Activated CD4-positive, alpha-beta T cell treated with anti-CD3 and anti-CD28 coated beads, Interleukin-2, amount 50 U/mL, for 16 hours (primary cell): ENCODE results near the gene OR2AG2.

Experiments
- DNase-seq: peaks from one replicate; pipeline ENCODE4 v3.0.0-alpha.2; 2020

Gene OR2AG2

DNA sequence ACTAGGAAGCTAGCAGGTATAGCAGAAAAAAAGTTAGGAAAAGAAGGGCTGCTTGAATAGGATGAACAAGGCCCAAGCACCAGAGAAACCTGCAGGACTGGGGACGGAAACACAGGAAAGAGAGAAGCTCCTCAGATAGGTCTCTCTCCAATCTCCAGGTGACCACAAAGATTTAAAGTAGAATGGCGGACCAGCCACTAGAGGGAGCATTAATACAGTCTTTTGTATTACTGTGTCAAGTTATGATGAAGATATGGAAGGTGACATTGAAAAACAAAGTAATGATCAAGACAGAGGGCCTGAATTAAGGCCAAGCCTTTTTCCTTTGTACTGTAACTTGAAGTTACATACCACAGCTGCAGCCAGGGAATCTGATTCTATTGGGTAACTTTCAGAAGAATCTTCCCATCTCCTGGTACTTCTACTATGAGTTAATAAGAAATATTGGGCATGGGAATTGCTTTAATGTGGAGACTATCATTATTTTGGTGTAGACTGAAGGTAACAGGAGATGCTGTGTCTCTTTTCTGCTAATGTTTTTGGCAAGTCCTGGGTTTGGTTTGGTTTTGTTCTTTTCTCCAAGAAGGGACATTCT is 33.8 kb downstream of the OR2AG2 start:
- peak; percentile 79 for DNase-seq

DNA sequence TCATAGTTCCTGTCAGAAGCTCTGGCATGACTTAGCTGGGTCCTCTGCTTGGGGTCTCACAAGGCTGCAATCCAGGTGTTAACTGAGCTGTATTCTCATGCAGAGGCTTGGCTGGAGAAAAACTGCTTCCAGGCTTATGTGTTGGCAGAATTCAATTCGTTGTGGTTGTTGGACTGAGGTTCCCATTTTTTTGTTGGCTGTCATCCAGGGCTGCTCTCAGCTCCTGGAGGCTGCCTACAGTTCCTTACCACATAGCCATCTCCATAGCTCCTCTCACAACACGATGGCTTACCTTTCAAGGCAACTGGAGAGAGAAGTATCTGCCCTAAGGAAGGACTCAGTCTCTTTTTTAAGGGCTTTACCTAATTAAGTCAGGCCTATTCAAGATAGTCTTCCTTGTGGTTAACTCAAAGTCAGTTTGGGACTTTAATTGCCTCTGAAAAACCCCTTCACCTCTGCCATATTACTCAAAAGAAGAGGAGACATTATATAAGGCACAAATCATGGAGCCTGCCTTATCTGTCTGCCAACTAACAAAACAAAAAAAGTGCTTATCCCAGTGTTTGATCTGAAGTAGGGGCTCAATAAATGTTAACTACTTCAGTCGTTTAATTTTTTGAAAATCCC is 35.2 kb downstream of the OR2AG2 start:
- peak; percentile 60 for DNase-seq

DNA sequence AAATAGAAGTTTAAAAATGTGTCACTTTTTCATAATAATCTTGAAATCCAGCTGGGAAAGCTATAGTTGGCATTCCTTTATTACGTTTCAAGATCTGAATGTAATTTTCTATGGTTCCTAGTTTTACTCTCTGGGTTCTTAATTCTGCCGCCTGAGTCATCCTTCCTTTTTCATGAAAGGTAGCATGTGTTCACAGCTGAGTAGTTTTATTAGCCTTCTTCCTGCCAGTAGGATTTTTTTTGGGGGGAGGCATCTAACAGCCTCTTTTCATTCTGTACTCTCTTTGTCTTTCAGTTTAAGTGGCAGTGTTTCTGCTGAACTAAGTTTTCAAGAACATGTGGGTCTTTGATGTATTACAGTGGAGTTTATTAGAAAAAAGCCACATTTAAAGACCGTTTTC is 36.5 kb downstream of the OR2AG2 start:
- peak; percentile 52 for DNase-seq

DNA sequence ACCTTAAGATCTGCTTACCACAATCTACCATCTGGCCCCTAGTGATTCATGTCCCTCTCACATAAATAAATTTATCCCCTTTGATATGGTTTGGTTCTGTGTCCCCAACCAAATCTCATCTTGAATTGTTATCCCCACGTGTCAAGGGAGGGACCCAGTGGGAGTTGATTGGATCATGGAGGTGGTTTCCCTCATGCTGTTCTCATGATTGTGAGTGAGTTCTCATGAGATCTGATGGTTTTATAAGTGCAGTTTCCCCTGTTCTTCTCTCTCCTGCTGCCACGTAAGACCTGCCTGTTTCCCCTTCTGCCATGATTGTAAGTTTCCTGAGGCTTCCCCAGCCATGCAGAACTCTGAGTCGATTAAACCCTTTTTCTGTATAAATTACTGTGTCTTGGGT is 37.2 kb downstream of the OR2AG2 start:
- no peak for DNase-seq

DNA sequence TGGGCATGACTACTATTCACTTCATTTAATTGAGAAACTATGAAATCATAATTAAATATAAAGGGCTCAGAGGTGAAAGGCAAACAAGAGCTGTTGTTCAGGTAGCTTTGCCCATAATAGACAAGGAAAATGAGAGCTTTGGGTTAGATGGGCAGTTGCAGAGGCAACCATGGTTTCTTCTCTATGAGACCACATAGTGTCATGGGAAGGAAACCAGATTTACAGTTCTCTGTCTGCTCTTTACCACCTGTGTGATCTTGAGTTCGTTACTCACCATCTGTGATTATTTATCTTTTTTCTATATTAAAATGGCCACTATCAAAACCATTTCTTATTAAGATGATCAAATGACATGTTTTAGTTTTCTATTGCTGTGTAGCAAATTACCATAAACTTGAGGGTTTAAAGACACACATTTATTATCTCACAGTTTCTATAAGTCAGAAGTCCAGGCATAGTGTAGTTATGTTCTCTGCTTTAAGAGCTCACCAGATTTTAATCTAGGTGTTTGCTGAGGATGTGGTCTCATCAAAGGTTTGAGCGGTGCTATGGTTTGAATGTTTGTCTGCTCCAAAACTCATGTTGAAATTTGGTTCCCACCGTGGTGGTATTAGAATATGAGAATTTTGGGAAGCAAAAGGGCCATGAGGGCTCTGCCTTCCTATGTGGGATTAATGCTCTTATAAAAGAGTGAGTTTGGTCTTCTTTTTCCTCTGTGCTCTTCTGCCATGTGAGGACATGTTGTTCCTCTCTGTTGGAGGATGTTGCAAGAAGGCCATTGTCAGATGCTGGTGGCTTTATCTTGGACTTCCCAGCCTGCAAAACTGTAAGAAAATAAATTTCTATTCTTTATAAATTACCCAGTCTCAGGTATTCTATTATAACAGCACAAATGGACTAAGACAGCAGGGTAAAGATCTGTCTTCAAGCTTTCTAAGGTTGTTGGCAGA is 38.2 kb downstream of the OR2AG2 start:
- no peak for DNase-seq

DNA sequence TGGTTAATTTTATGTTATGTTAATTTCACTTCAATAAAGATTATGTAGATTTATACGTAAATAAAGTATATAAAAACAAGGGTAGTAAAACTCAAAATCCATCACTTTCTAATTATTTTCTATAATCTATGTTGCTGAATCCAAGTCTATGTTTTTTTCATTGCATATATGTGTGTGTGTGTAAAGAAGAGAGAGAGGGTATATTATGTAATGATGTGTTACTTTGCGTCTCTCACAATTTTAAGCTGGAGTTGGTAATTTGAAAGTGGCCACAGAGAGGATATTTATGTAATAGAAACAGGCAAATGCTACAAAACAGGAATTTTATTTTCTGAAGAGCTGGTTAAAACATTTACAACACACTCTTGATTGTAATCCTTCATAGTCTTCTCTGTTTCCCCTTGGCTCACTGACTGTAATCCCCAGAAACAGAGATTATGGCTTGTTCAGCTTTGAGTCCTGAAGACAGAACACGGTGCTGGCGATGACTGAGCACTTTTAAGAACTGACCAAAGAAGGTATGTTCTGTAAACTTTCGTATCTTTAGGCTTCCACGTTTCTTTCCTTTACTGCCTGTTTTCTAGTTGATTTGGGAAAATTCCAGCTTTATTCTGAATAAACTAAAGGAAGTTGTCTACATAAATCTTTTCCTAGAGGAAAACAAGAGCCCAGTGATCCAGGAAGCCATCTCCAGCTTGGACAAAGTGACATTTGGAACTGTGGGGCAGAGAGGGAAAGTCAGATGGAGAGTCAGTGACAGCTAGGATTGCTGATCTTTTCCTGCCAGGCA is 43.6 kb downstream of the OR2AG2 start:
- DNase-seq: no peak

DNA sequence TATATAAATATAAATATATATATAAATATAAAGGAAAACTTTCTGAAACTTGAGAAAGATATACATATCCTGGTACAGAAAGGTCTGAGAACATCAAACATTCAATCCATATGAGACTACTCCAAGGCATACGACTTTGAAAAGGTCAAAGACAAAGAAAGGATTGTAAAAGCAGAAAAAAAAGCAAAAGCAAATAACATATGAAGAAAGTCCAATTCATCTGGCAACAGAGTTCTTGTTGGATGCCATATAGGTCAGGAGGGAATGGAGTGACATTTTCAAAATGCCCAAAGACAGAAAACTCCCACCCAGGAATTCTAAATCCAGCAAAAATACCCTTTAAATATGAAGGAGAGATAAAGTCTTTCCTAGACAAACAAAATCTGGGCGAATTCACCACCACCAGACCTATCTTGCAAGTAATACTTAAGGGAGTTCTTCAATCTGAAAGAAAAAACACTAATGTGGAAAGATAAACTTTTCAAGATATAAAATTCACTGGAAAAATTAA is 46.3 kb downstream of the OR2AG2 start:
- no peak for DNase-seq

DNA sequence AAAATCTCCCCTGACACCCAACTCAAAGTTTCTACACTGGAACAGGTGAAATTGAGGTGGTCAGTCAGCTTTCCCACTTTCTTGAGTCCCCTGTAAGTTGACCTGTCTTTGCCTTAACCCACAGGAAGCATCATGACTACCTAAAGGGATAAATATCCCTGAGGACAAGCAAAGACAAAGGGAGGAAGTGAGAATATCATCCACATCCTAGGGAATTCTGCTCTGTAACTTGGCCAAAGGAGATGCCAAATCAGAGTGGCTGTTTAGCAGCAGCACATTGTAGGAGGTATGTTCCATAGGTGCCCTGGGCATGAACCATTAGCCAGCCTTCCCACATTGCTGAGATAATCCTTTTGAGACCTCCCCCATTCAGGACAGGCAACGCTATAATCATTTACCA is 47.8 kb downstream of the OR2AG2 start:
- no peak for DNase-seq

DNA sequence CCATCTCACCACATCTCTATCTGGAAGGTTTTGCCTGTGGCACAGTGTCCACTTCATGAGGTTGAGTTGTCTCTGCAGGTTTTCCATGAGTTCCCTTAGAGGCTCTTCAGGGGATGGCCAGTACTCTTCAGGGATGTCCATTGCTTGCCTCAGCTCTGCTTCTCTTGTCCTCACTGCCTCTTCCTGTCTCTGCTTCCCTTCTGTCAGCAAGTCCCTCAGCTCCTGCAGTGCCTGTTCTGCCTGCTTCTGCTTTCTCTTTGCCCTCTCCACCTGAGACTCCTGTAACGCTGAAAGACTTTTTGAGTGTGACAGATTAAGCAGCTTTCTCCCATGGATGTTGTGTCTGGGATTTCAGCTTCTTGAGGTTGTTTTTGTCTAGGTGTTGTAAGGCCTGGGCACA is 50.4 kb downstream of the OR2AG2 start:
- DNase-seq: no peak

DNA sequence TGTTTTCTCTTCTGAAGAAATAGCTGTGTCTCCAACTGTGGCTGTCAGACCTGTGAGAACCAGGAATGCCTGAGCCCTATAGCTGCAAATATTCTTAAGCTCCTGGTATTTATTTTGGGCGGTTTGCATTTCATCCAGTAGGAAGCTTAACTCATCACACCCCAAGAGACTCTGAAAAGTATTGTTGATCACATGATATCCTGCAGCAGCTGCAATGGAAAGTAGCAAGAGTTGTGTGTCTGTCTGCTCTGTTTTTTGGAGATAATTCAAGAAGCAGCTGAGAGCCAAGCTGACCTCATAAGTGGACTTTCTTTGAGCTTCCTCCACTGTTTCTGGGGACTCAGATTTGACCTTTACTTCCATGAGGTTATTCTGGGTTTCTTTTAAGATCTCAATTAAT is 52.2 kb downstream of the OR2AG2 start:
- no peak for DNase-seq

DNA sequence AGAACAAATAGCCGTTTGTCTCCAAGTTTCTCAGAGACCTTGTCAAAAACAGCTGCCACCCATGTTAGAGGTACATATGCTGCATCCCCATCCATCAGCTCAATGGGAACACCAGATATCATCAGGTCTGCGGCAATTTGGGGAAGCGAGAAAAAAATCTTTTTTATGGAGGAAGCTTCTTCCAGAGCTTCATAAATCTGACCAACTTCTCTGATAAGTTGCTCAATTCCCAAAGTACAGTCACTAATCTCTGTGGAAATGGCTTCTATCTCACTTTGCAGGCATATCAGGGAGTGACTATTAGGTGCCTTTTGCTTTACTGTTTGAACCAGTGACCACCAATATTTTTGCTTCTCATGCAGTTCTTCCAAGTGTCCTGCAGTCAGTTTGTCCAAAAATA is 54.4 kb downstream of the OR2AG2 start:
- DNase-seq: no peak
